A549 (cell line): Measurements from ENCODE around the gene IFNA21. TPM values are rescaled to one million over a fixed set of nuclear protein-coding genes. Genes with fewer than 3 reads are reported as not detected.
A peak's percentile ranks its signal among the peaks of the same experiment; 100 is the strongest.
"Not testable (repeated sequence)": the region's sequence is repeated elsewhere in the genome, so short reads cannot be mapped to it uniquely, and the experiment has no call there.

Experiments used
- ATAC-seq, 2 experiments: fragments of 200-7000 bp in 1 of 2; fragments of >200 bp in 1 of 2; cut with Nextera tagmentation in 1 of 2; cut with Tn5 transposase in 1 of 2; 3 replicates each; pipeline versions ENCODE4 v1.8.0 to v1.9.1; 2018 to 2020; ENCODE audit warnings: mild to moderate bottlenecking in 1 of 2, moderate library complexity in 1 of 2
- CTCF ChIA-PET: fragments of 300-600 bp; sonication (Branson Sonifier 250); formaldehyde crosslinking; extraction: SDS; loops from one replicate; lab custom pipeline; 2021; ENCODE audit warnings: antibody characterized with exemption, inconsistent platforms; lab: Yijun Ruan, JAX
- POLR2A ChIA-PET: fragments of 350-600 bp; formaldehyde crosslinking; extraction: SDS; loops from one replicate; lab custom pipeline; 2021; ENCODE audit warnings: antibody characterized with exemption, inconsistent platforms; lab: Yijun Ruan, JAX
- DNase-seq, 2 experiments: peaks; one replicate each; pipeline versions ENCODE4 v3.0.0 to v3.0.0-alpha.2; 2011 to 2016; ENCODE audit warnings: low read depth in 1 of 2, low spot score in 1 of 2
- FAIRE-seq: peaks from 2 replicates; lab custom pipeline; 2011; peaks lifted over from hg19 to GRCh38; lab: Jason Lieb, UNC
- H3K27ac ChIP-seq, 2 experiments: fragments of >200 bp; sonication (Bioruptor Twin); formaldehyde crosslinking; 3 replicates each; pipeline ENCODE4 v1.5.1; 2016 to 2017
- H3K4me1 ChIP-seq: fragments of >200 bp; sonication (Bioruptor Twin); formaldehyde crosslinking; 3 replicates; pipeline ENCODE4 v1.6.1; 2016
- H3K4me2 ChIP-seq: fragments of >200 bp; sonication (Bioruptor Twin); formaldehyde crosslinking; 3 replicates; pipeline ENCODE4 v1.6.1; 2016
- H3K4me3 ChIP-seq: fragments of >200 bp; sonication (Bioruptor Twin); formaldehyde crosslinking; 3 replicates; pipeline ENCODE4 v1.5.1; 2016
- H3K9me3 ChIP-seq: fragments of >200 bp; sonication (Bioruptor Twin); formaldehyde crosslinking; 3 replicates; pipeline ENCODE4 v1.6.1; 2016
- CTCF ChIP-seq: fragments of >200 bp; sonication (Bioruptor Twin); formaldehyde crosslinking; IDR thresholded peaks from 3 replicates; pipeline ENCODE4 v1.5.1; 2016
- EHMT2 ChIP-seq: fragments of 200-600 bp; sonication (generic); IDR thresholded peaks from 2 replicates; pipeline ENCODE4 v1.6.1; 2016; ENCODE audit warnings: antibody characterized with exemption, low read depth, mild to moderate bottlenecking, moderate library complexity
- FOSL2 ChIP-seq, 2 experiments: fragments of 450-650 bp in 1 of 2; fragments of >200 bp in 1 of 2; sonication (Bioruptor Twin) in 1 of 2; formaldehyde crosslinking; IDR thresholded peaks; 2 replicates each; pipeline versions ENCODE4 v1.5.0 to v1.6.1; 2016 to 2020; ENCODE audit warnings: mild to moderate bottlenecking in 1 of 2, moderate library complexity in 1 of 2
- HEYL ChIP-seq: fragments of 250-450 bp; sonication (Bioruptor Pico); IDR thresholded peaks from 2 replicates; pipeline ENCODE4 v1.8.0; 2021; ENCODE audit warnings: mild to moderate bottlenecking, moderate library complexity
- HMGXB4 ChIP-seq: fragments of 250-450 bp; sonication (Bioruptor Pico); IDR thresholded peaks from 2 replicates; pipeline ENCODE4 v1.5.0; 2021; ENCODE audit warnings: mild to moderate bottlenecking, moderate library complexity, borderline replicate concordance
- KDM1A ChIP-seq: fragments of 200-600 bp; sonication (generic); IDR thresholded peaks from 2 replicates; pipeline ENCODE4 v1.6.1; 2016; ENCODE audit warnings: low read depth, mild to moderate bottlenecking
- MYC ChIP-seq: IDR thresholded peaks from 2 replicates; pipeline ENCODE4 v1.6.1; 2012; ENCODE audit warnings: mild to moderate bottlenecking, inconsistent platforms, low read length, improper control_type of control experiment, borderline replicate concordance
- POLR2A ChIP-seq: IDR thresholded peaks from 2 replicates; pipeline ENCODE4 v1.6.1; 2012; ENCODE audit warnings: mild to moderate bottlenecking, low read length
- RAD21 ChIP-seq, 2 experiments: fragments of >200 bp in 1 of 2; sonication (Bioruptor Twin) in 1 of 2; formaldehyde crosslinking in 1 of 2; IDR thresholded peaks in 1 of 2; conservative IDR thresholded peaks in 1 of 2; 2 replicates in 1 of 2; 3 replicates in 1 of 2; pipeline ENCODE4 v1.6.1; 2012 to 2018; ENCODE audit warnings: inconsistent platforms in 1 of 2
- RARB ChIP-seq: fragments of 250-450 bp; sonication (Bioruptor Pico); IDR thresholded peaks from 2 replicates; pipeline ENCODE4 v1.8.0; 2021; ENCODE audit warnings: mild to moderate bottlenecking, moderate library complexity
- RCOR1 ChIP-seq: fragments of 150-350 bp; IDR thresholded peaks from 2 replicates; pipeline ENCODE4 v1.6.1; 2014; ENCODE audit warnings: antibody characterized with exemption, low read length, low read depth
- RNF2 ChIP-seq: fragments of 200-600 bp; sonication (generic); IDR thresholded peaks from 2 replicates; pipeline ENCODE4 v1.6.1; 2016; ENCODE audit warnings: low read depth, mild to moderate bottlenecking, antibody characterized with exemption, moderate library complexity, borderline replicate concordance
- SMC3 ChIP-seq: fragments of >200 bp; sonication (Bioruptor Twin); formaldehyde crosslinking; IDR thresholded peaks from 3 replicates; pipeline ENCODE4 v1.6.1; 2018; ENCODE audit warnings: inconsistent platforms
- ZNF302 ChIP-seq: fragments of 250-450 bp; sonication (Bioruptor Pico); IDR thresholded peaks from 2 replicates; pipeline ENCODE4 v1.9.0; 2021; ENCODE audit warnings: inconsistent platforms, mild to moderate bottlenecking, moderate library complexity
- WGBS: methylation state at CpG from one replicate; pipeline ENCODE4 v1.1.6; 2017; ENCODE audit errors: missing lambda C conversion rate; 5-methylcytosine and 5-hydroxymethylcytosine counted together
- polyA minus RNA-seq: library from RNA; depleted of rRNA, polyadenylated mRNA; stranded (reverse); fragments of >200 nt; gene quantifications from 2 replicates; pipeline ENCODE4 v1.2.3, GENCODE V29; 2011; rRNA and poly(A)+ RNA removed
- polyA plus RNA-seq, 4 experiments: library from polyadenylated mRNA; depleted of rRNA in 3 of 4; stranded (reverse); fragments of >200 nt; fragmentation: RNase III in 1 of 4; extraction: RNeasy Plus Mini Kit Qiagen cat#74134 plus additional on column Dnase treatment in 1 of 4; gene quantifications; 2 replicates in 3 of 4; 3 replicates in 1 of 4; pipeline ENCODE4 v1.2.3, GENCODE V29; 2011 to 2017

Gene IFNA21
- polyA plus RNA-seq (2011; rRNA removed) (not detected in 2 replicates), polyA plus RNA-seq (2017; fragmentation: RNase III; extraction: RNeasy Plus Mini Kit Qiagen cat#74134 plus additional on column Dnase treatment) (not detected in 3 replicates), polyA minus RNA-seq (not detected in 2 replicates)
- not detected in 2 replicates for polyA plus RNA-seq (2012; cell fraction: cytosol; rRNA removed)
- polyA plus RNA-seq (2012; cell fraction: nucleus; rRNA removed), result not detected in 2 replicates

- H3K4me3 ChIP-seq, CTCF ChIA-PET, H3K4me2 ChIP-seq, POLR2A ChIA-PET, ATAC-seq, DNase-seq, H3K27ac ChIP-seq, FAIRE-seq, H3K9me3 ChIP-seq, H3K4me1 ChIP-seq: not testable (repeated sequence)
- 41% methylated on average over 2 of the region's 2 CpGs for WGBS
These were observed at the start of gene IFNA21 for GRCh38 chr9:21166560-21166959. IFNA21 (minus strand) TSS chr9:21166660; CDS start chr9:21166612, 48 bp downstream.

GRCh38 chr9:21213411-21214326 lies 47.2 kb upstream of the IFNA21 start:
- FAIRE-seq, H3K4me2 ChIP-seq, H3K4me3 ChIP-seq, H3K4me1 ChIP-seq, H3K9me3 ChIP-seq: not testable (repeated sequence)
- DNase-seq (peak; percentile 9 to 26), ATAC-seq (peak; percentile 65 to 83; a peak in 3 of 6 replicates)
- 15% methylated on average over 5 of the region's 5 CpGs for WGBS
- CTCF ChIA-PET, result interaction anchor here (1.0 to 1.9 kb wide), 8 partner anchors 10 to 577 kb away, joined by 3 to 8 read pairs (median 3); no protein-coding TSS in a partner anchor
- TF ChIP-seq RAD21 (conservative IDR thresholded peaks at IDR 0.05 in 1 of 2, IDR thresholded peaks at IDR 0.05 in 1 of 2) (peak; percentile 53 to 58; a peak in 4 of 5 replicates), CTCF (peak; percentile 55), SMC3 (0 out of 3 replicates have a peak, but pooled peaks have one; percentile 13)
- TF ChIP-seq, all 56 proteins: peak for 3; not testable (repeated sequence) for 53
- POLR2A ChIA-PET, H3K27ac ChIP-seq: not testable (repeated sequence)

- POLR2A ChIA-PET, H3K4me2 ChIP-seq, ATAC-seq, FAIRE-seq, H3K27ac ChIP-seq, H3K4me1 ChIP-seq, DNase-seq, H3K9me3 ChIP-seq, H3K4me3 ChIP-seq: not testable (repeated sequence)
- CTCF ChIA-PET, result interaction anchor here (1.4 to 1.9 kb wide), 4 partner anchors 8 to 37 kb away, joined by 3 to 7 read pairs (median 4); no protein-coding TSS in a partner anchor
- WGBS, result no CpG with 5 or more reads among the region's 2 CpGs
These were observed 45.7 kb upstream of the IFNA21 start for GRCh38 chr9:21212160-21212559.

GRCh38 chr9:21210782-21211181 lies 44.3 kb upstream of the IFNA21 start:
- CTCF ChIA-PET, result interaction anchor here (0.6 to 1.0 kb wide), 2 partner anchors 185 to 573 kb away, joined by 3 to 4 read pairs; no protein-coding TSS in a partner anchor
- H3K4me1 ChIP-seq, DNase-seq, ATAC-seq, H3K9me3 ChIP-seq, H3K27ac ChIP-seq, H3K4me3 ChIP-seq, H3K4me2 ChIP-seq, POLR2A ChIA-PET, FAIRE-seq: not testable (repeated sequence)
- WGBS, result 35% methylated on average over 2 of the region's 2 CpGs

- Histone ChIP-seq H3K9me3 (no peaks in the 10 kb centered on the region), H3K4me1 (no peaks in the 10 kb centered on the region), H3K27ac (no peak overlapping the region), H3K4me2 (no peak overlapping the region), H3K4me3 (no peak overlapping the region)
- ChIA-PET POLR2A (no interaction called here), CTCF (interaction anchor here (1.0 kb wide), 1 partner anchor 185 kb away, joined by 4 read pairs; no protein-coding TSS in a partner anchor)
- no peak for DNase-seq
- no peak for ATAC-seq
- 53% methylated on average over 5 of the region's 7 CpGs for WGBS
- FAIRE-seq, result no peak
- TF ChIP-seq EHMT2, result no peak
- TF ChIP-seq HMGXB4, result no peak
- no peak for TF ChIP-seq POLR2A
- TF ChIP-seq RNF2, result no peak
- TF ChIP-seq RARB (CRISPR knock-in tag), result no peak
- TF ChIP-seq MYC, result no peak
- TF ChIP-seq SMC3, result no peak
- TF ChIP-seq ZNF302 (CRISPR knock-in tag), result no peak
- no peak for TF ChIP-seq RCOR1
- TF ChIP-seq FOSL2 (IDR thresholded peaks at IDR 0.05), result no peak
- TF ChIP-seq FOSL2 (CRISPR knock-in tag; IDR thresholded peaks at IDR 0.05), result no peak
- no peak for TF ChIP-seq HEYL (CRISPR knock-in tag)
- TF ChIP-seq KDM1A, result no peak
These were observed 43.9 kb upstream of the IFNA21 start for GRCh38 chr9:21210311-21210710.

- ATAC-seq, H3K27ac ChIP-seq, H3K4me3 ChIP-seq, POLR2A ChIA-PET, DNase-seq, H3K4me2 ChIP-seq, FAIRE-seq, H3K4me1 ChIP-seq, CTCF ChIA-PET, H3K9me3 ChIP-seq: not testable (repeated sequence)
- 30% methylated on average over 3 of the region's 3 CpGs for WGBS
These were observed 40.6 kb upstream of the IFNA21 start, which contains the start of gene IFNA10 for GRCh38 chr9:21207043-21207442. IFNA10 (minus strand) TSS chr9:21207143; CDS start chr9:21207097, 46 bp downstream.
